ENCODE measurements around the gene USP25.

Gene USP25

DNA sequence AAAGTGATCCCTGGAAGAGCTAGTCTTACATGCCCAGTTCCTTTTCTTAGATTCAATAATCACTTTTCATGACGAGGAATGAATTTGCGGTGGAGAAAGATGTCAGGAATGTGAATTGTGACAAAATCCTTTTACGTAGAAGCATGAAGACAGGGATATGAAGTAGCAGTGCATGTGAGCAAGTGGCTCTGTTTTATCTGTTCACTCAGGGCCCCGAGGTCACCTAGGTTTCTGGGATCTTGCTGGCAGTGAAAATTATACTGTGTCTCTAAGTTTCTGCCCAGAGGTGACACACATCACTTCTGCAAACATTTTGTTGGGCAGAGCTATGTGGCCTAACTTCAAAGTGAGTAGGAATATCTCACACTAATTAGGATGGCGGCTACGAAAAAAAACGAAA, 79.3 kb downstream of the USP25 start:
- DNase-seq = no peak

GRCh38 chr21:15809818-15810217, 80.0 kb downstream of the USP25 start:
- no peak for DNase-seq

DNA sequence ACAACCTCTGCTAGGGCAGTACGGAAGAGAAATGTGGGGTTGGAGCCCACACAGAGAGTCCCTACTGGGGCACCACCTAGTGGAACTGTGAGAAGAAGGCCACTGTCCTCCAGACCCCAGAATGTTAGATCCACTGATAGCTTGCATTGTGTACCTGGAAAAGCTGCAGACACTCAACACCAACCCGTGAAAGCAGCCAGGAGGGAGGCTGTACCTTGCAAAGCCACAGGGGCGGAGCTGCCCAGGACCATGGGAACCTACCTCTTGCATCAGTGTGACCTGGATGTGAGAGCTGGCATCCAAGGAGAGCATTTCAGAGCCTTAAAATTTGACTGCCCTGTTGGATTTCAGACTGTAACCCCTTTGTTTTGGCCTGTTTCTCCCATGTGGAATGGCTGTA, 85.5 kb downstream of the USP25 start:
- DNase-seq = no peak

DNA sequence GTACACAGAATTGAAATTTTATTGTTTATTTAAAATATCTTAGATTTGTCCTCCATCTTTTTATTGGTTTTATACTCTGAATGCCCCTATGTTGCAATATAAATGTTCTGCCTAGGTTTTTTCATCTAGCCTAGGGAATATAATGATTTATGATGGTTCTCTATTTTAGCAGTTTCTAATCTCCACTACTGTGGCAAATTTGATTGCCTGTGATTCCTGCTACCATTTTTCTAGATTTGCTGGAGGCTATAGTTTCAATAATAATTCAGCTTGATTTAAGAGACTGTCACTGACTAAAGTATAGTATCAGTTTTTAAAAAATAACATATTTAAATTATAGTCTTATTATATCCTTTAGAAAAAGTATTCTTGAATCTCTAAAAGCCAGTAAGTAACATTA, 90.5 kb downstream of the USP25 start:
- DNase-seq = no peak

GRCh38 chr21:15820852-15821379, 91.1 kb downstream of the USP25 start:
- DNase-seq = no peak

GRCh38 chr21:15823486-15824150, 93.8 kb downstream of the USP25 start:
- DNase-seq = no peak

DNA sequence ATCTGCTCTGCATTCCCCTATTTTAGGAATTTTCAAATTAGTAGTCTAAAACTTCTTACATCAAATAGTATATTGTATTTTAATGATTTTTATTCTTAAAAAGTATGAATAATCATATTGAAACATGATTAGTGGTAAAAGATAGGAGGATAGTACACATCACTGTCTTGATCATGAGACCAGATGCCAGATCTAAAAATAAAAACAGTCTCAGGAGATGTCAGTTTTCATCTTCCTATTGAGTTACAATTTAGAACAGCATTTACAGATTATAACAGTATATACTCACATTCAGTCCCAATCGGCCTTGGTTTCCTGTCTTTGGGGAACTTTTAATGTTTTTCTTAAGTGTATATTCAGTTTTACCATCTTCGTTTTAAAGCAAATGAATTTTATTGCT, 95.9 kb downstream of the USP25 start:
- DNase-seq = no peak

DNA sequence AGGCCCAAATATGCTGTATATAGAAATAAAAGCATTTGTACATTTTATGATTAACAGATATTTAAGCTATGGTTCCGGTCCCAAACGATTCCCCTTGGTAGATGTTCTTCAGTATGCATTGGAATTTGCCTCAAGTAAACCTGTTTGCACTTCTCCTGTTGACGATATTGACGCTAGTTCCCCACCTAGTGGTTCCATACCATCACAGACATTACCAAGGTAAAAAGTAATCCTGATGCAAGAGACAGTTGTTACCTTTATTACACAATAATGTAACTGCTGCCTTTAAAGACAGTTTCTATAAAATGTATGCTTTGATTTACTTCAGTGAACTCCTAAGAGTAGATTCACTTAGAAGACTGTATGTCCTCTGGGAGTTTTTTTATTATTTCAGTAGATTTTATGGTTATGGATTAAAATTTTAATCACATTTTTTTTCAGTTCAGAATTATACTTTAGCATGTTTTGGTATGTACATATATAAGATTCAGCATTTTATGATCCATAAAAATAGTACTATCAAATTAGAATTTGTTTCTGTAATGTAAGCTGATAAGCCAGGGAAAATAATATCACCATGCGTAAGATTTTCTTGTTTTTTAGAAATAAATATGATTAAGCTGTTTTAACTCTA, 96.5 kb downstream of the USP25 start:
- DNase-seq = peak in 2 of 56 donors; percentile 1 to 3

DNA sequence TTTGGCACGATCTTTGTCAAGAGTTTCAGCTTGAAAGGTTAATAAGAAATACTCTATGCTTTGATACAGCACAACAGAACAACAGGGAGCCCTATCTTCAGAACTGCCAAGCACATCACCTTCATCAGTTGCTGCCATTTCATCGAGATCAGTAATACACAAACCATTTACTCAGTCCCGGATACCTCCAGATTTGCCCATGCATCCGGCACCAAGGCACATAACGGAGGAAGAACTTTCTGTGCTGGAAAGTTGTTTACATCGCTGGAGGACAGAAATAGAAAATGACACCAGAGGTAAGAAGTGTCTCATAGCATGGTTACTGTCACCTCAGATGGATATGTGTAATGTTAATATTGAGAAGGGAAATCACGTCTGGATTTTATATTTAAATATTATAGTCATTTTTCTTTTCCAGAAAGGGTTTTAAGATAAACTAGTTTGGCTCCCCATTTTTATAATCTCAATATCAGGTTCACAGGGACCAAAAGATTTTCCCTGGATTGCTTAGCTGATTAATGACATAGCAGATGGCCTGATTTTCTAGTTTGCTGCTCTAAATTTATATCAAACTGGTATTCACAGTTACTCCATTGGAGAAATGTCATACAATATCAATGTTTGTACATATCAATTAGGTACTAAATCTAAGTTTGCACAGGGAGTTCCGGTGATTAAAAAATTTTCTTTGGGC, 97.3 kb downstream of the USP25 start:
- peak in 2 of 56 donors; percentile 7 for DNase-seq

DNA sequence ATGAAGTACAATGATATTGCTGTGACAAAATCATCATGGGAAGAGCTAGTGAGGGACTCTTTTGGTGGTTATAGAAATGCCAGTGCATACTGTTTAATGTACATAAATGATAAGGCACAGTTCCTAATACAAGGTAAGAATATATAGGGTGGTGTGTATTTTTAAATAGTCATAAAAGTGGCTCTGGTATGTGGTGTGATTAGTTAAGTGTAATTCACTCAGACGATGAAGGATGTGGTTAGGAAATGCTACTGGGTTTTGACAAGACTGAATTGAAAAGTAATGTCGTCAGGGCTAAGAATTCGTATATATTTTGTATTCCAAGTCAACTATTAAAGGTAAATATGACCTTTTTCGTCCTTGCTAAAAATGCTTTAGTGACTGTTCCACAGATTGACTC, 101.7 kb downstream of the USP25 start:
- DNase-seq = no peak

- no peak for DNase-seq
Measured at GRCh38 chr21:15837645-15838044, 107.9 kb downstream of the USP25 start.

GRCh38 chr21:15839026-15839425, 109.2 kb downstream of the USP25 start:
- no peak for DNase-seq

DNA sequence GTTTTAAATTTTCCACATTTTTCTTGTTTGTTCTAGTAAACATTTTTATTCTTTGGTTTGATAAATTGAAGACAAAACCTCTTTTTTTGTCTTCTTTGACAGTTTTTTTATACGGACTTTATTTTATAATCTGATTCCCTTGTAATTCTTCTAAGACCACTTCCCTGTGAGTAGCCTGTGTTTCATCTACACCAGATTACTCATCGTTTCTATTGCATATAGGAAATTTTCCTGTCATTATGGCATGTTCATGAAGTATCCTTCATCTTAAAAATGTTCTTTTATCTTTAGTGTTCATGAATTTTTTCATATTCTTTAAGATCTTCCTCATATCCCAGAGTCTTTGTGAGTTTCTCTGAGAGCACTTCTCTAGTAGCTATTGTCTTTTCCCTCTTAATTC, 109.8 kb downstream of the USP25 start:
- DNase-seq = no peak

- no peak for DNase-seq
Measured at GRCh38 chr21:15840406-15840805, 110.6 kb downstream of the USP25 start.

GRCh38 chr21:15841856-15842564, 112.2 kb downstream of the USP25 start:
- no peak for DNase-seq

GRCh38 chr21:15842565-15842880, 112.7 kb downstream of the USP25 start:
- DNase-seq = no peak

- no peak for DNase-seq
Measured at GRCh38 chr21:15843766-15844165, 114.0 kb downstream of the USP25 start.

DNA sequence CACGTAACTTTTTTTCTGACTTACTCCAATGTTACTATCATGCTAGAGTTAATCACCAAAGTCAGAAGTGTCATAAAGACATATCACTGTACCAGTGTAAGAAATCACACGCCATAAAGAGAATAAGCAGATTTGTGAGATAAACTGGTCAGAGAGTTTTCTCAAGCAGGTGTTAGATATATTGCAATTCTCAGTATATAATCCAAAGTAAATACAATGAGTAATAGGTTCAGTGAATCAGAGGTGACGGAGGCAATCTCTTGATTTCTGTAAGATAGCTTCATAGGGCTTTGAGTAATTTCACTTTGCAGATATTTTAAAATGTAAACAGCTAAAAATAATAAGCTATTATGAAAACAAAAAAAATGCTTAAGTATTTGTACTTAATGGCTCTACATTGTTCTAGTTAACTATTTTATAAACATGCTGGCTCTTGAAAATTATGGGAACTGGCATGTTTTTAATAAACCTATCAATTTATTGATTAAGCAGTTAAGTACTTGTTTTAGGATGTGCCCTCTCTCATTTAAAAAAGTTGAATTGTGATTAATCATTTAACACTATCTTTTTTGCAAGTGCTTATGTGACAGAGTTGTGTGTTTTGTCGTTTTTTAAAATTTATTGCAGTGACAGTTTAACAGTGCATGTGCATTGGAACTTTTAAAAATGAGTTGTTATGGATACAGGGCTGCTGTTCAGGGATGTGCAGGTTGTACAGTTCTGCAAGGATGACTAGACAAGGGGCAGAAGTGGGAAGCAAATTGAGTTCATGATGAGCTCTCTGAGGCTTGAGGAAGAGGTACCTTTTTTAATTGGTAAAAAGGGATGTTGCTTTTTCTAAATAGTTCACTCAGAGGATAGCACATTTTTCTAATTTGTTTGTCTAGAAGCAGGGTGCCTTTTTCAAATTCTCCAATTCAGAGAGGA, 119.1 kb downstream of the USP25 start:
- DNase-seq = no peak

GRCh38 chr21:15849927-15850326, 120.1 kb downstream of the USP25 start:
- no peak for DNase-seq

DNA sequence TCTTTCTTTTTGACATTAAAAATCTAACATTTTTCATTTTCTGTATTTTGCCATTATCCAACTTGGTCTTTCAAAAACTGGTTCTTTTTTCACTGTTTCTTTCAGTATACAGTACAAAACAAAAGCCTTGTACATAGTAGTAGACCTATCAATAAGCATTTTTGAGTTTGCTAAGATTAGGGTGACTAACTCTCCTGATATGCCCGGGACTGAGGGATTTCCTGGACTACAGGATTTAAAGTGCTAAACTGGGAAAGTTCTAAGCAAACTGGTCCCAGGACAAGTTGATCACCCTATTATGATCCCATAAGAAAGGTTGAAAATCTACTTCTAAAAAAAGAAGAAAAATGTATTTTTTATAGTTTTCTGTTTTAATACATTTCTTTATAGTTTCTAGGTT, 120.9 kb downstream of the USP25 start:
- DNase-seq = no peak

- DNase-seq = no peak
Measured at GRCh38 chr21:15852146-15852545, 122.4 kb downstream of the USP25 start.
